Right lobe of liver (tissue), 6 donors: ENCODE data around the gene WDFY3. TPM values are rescaled to one million over a fixed set of nuclear protein-coding genes. Genes with fewer than 3 reads are reported as not detected.

Experiments used
- ATAC-seq, 4 donors: fragments of 200-7000 bp; cut with Tn5 transposase; one replicate each; pipeline ENCODE4 v1.9.1; 2020; ENCODE audit warnings: mild to moderate bottlenecking in 4 of 4, moderate library complexity in 4 of 4
- DNase-seq, 3 donors: peaks; one replicate each; pipeline ENCODE4 v3.0.0-alpha.2; 2020
- H3K27ac ChIP-seq, 3 donors: fragments of 200-600 bp; one replicate each; pipeline ENCODE4 v1.8.0; 2022
- H3K27me3 ChIP-seq, 2 donors: fragments of 200-600 bp; one replicate each; pipeline ENCODE4 v1.8.0; 2022
- H3K36me3 ChIP-seq, 4 donors: fragments of 200-600 bp; sonication (generic) in 1 of 4; one replicate each; pipeline versions ENCODE4 v1.5.1 to v1.8.0; 2017 to 2022; ENCODE audit warnings: control low read depth in 1 of 4
- H3K4me1 ChIP-seq, 4 donors: fragments of 200-600 bp; sonication (generic) in 1 of 4; one replicate each; pipeline versions ENCODE4 v1.5.1 to v1.8.0; 2017 to 2022; ENCODE audit warnings: control low read depth in 1 of 4
- H3K4me3 ChIP-seq, 3 donors: fragments of 200-600 bp; one replicate each; pipeline ENCODE4 v1.8.0; 2022
- H3K9me3 ChIP-seq, 4 donors: fragments of 200-600 bp; sonication (generic) in 1 of 4; one replicate each; pipeline versions ENCODE4 v1.5.1 to v1.8.0; 2017 to 2022; ENCODE audit warnings: control low read depth in 1 of 4
- POLR2A ChIP-seq: fragments of 450-650 bp; IDR thresholded peaks from one replicate; pipeline ENCODE4 v1.6.1; 2017; ENCODE audit warnings: antibody characterized with exemption, mild to moderate bottlenecking
- WGBS: methylation state at CpG from one replicate; pipeline ENCODE4 v1.1.6; 2018; ENCODE audit warnings: low coverage, low lambda C conversion rate; ENCODE audit not compliant: insufficient coverage; ENCODE audit errors: missing lambda C conversion rate; 5-methylcytosine and 5-hydroxymethylcytosine counted together
- intact Hi-C, 2 donors: fragments of 100-400 bp; cut with DNase I; formaldehyde crosslinking; loops; one replicate each; pipeline versions ENCODE4 v1.11.2 to v1.14.1; 2022
- total RNA-seq, 6 experiments: library from RNA; depleted of rRNA in 2 of 6; stranded (reverse); fragments of >200 nt in 2 of 6; fragmentation: NEBNext Ultra II Directional in 3 of 6; extraction: Animal tissue kit (Norgen Biotek cat#: 25700) in 3 of 6; gene quantifications; one replicate each; pipeline versions ENCODE4 v1.1.0 to v1.2.4, GENCODE V29; 2016 to 2023
- TF ChIP-seq, protein P1 (sequence below), 4 donors: fragments of 200-600 bp in 3 of 4; fragments of 450-650 bp in 1 of 4; IDR thresholded peaks; one replicate each; pipeline versions ENCODE4 v1.5.1 to v1.8.0; 2016 to 2022; ENCODE audit warnings: antibody characterized with exemption in 4 of 4, mild to moderate bottlenecking in 2 of 4
- donor health status: DM: no; HTN: yes; CAD: no.
- donor health status: DM: no; HTN: no; CAD: no.
- donor health status: DM: no; HTN: no; CAD: no.
- donor health status: DM: no; HTN: yes; CAD: no.
- donor health status: DM: no; HTN: yes; CAD: no.

Gene WDFY3
- total RNA-seq, 6 experiments from 2014 or later, result 18.8 to 36.5 (median 25.9) TPM

DNA sequence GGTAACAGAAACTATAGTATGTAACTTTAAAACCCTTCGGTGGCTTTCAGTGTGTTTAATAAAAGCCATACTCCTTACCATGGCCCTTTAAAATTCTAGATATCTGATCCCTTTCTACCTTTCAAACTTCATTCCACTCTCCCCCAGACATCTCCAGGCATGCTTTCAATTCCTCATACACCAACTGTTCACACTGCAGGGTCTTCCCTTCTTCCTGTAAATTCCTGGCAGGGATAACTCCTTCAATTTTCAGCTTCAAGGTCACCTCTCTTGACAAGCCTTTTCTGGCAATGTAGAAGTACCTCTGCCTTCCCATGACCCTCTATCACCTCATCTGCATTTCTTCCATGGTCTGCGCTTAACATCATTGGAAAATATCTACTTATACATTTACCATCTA lies 60.8 kb downstream of the WDFY3 start:
- H3K4me1 ChIP-seq, result no peaks in the 10 kb centered on the region
- no peak overlapping the region for H3K27ac ChIP-seq
- H3K27me3 ChIP-seq, result no peaks in the 10 kb centered on the region
- no peak for ATAC-seq
- DNase-seq, result no peak
- no peaks in the 10 kb centered on the region for H3K36me3 ChIP-seq
- no peak for TF ChIP-seq POLR2A
- TF ChIP-seq, protein P1, sequence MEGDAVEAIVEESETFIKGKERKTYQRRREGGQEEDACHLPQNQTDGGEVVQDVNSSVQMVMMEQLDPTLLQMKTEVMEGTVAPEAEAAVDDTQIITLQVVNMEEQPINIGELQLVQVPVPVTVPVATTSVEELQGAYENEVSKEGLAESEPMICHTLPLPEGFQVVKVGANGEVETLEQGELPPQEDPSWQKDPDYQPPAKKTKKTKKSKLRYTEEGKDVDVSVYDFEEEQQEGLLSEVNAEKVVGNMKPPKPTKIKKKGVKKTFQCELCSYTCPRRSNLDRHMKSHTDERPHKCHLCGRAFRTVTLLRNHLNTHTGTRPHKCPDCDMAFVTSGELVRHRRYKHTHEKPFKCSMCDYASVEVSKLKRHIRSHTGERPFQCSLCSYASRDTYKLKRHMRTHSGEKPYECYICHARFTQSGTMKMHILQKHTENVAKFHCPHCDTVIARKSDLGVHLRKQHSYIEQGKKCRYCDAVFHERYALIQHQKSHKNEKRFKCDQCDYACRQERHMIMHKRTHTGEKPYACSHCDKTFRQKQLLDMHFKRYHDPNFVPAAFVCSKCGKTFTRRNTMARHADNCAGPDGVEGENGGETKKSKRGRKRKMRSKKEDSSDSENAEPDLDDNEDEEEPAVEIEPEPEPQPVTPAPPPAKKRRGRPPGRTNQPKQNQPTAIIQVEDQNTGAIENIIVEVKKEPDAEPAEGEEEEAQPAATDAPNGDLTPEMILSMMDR (IDR thresholded peaks at IDR 0.05), result no peak
- H3K9me3 ChIP-seq, result no peaks in the 10 kb centered on the region
- no peak overlapping the region for H3K4me3 ChIP-seq
- intact Hi-C loops, result no loop called here
- WGBS, result 84% methylated on average over 2 of the region's 2 CpGs

DNA sequence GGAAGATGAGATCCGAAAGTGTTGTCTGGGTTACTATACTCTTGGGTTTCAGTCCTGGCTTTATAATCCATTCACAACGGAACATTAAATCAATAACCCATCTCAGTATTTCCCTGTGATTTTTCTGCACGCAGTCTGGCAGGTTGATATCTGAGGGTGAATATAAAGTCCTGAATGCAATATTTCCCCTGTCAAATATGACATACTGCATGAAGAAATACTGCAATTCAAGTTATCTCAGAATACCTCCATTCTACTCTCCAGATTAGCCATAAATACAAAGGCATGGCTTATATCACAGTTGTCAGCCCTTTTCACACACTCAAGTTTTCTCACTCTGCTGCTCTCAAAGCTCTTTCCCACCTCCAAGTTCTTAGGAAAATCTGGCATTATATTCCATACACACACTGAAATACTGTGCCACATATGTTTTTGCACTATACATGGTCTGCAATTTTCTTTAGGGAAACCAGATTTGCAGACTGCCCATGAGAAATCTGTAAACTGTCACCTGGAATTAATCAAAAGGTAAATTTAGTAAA lies 64.7 kb downstream of the WDFY3 start:
- H3K9me3 ChIP-seq, result no peaks in the 10 kb centered on the region
- intact Hi-C loops, result no loop called here
- WGBS, result 85% methylated on average over 3 of the region's 3 CpGs
- H3K4me3 ChIP-seq, result no peak overlapping the region
- DNase-seq (no peak), ATAC-seq (no peak)
- no peaks in the 10 kb centered on the region for H3K27me3 ChIP-seq
- H3K36me3 ChIP-seq, result no peaks in the 10 kb centered on the region
- H3K4me1 ChIP-seq, result no peaks in the 10 kb centered on the region
- H3K27ac ChIP-seq, result no peak overlapping the region
- TF ChIP-seq POLR2A, result no peak
- TF ChIP-seq, protein P1 (IDR thresholded peaks at IDR 0.05), result no peak

DNA sequence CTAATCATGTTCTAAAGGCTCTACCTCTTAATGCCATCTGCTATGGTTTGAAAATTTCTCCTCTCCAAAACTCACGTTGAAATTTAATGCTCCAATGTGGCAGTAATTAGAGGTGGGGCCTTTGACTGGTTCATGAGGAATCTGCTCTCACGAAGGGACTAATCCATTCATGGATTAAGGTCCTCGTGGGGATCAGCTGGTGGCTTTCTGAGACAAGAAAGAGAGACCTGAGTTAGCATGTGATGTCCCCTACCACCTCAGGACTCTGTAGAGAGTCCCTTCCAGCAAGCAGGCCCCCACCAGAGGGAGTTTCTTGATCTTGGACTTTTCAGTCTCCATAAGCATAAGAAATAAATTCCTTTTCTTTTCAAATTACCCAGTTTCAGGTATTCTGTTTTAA lies 65.3 kb downstream of the WDFY3 start:
- Histone ChIP-seq H3K9me3 (no peaks in the 10 kb centered on the region), H3K4me3 (no peak overlapping the region), H3K4me1 (no peaks in the 10 kb centered on the region), H3K36me3 (no peaks in the 10 kb centered on the region), H3K27me3 (no peaks in the 10 kb centered on the region), H3K27ac (no peak overlapping the region)
- intact Hi-C loops, result no loop called here
- DNase-seq (no peak), ATAC-seq (no peak)
- TF ChIP-seq POLR2A, result no peak
- TF ChIP-seq, protein P1 (IDR thresholded peaks at IDR 0.05), result no peak
- 50% methylated on average over 2 of the region's 3 CpGs for WGBS

DNA sequence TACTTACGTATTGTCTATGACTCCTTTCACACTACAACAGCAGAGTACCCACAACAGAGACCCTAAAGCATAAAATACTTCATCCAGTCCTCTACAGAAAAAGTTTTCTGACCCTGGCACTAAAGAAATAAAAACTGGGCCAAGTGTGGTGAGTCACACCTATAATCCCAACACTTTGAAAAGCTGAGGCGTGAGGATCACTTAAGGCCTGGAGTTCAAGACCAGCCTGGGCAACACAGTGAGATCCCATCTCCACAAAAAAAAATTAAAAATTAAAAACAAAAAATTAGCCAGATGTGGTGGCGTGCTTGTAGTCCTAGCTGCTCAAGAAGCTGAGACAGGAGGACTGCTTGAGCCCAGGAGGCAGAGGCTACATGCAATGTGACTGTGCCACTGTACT lies 66.9 kb downstream of the WDFY3 start:
- Histone ChIP-seq H3K27ac (no peak overlapping the region), H3K9me3 (no peaks in the 10 kb centered on the region), H3K36me3 (no peaks in the 10 kb centered on the region), H3K4me1 (peaks cover 0 to 11% (median 0%) of the 10 kb centered on the region in 4 donors), H3K4me3 (no peak overlapping the region), H3K27me3 (no peaks in the 10 kb centered on the region)
- TF ChIP-seq POLR2A, result no peak
- TF ChIP-seq, protein P1 (IDR thresholded peaks at IDR 0.05), result no peak
- ATAC-seq, result no peak
- no peak for DNase-seq
- intact Hi-C loops, result no loop called here
- WGBS, result 100% methylated on average over 3 of the region's 3 CpGs

DNA sequence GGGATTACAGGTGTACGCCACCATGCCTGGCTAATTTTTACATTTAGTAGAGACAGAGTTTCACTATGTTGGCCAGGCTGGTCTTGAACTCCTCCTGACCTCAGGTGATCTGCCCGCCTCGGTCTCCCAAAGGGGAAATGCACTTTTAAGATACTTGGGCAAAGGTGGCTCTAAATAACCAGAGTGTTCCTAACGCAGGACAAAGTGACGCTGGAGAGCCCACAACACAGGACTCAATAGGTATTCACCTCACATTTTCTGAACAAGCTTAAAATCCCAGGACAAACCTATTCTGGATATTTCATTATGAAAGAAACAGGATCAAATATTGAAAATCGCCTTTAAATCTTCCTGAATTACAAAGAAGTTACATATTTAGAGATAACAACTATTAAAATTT lies 69.0 kb downstream of the WDFY3 start:
- TF ChIP-seq POLR2A, result no peak
- TF ChIP-seq, protein P1 (IDR thresholded peaks at IDR 0.05), result no peak
- Histone ChIP-seq H3K4me1 (peaks cover 0 to 20% (median 0%) of the 10 kb centered on the region in 4 donors), H3K27ac (no peak overlapping the region), H3K36me3 (no peaks in the 10 kb centered on the region), H3K4me3 (no peak overlapping the region), H3K9me3 (no peaks in the 10 kb centered on the region), H3K27me3 (no peaks in the 10 kb centered on the region)
- WGBS, result 59% methylated on average over 6 of the region's 6 CpGs
- ATAC-seq, result peak in 2 of 4 donors; percentile 44 to 58
- DNase-seq, result no peak
- intact Hi-C loops, result no loop called here
